MM.1S (cell line): ENCODE results near the gene RFX6.

ENCODE experiments used
- CTCF ChIP-seq: fragments of 300-600 bp; sonication (generic); IDR thresholded peaks from 2 replicates; pipeline ENCODE4 v1.5.1; 2016; ENCODE audit warnings: antibody characterized with exemption, low read length, mixed read lengths
- EZH2 ChIP-seq: fragments of 300-600 bp; sonication (generic); optimal IDR thresholded peaks from 2 replicates; pipeline ENCODE3; 2017; ENCODE audit warnings: low read depth, mild to moderate bottlenecking, antibody characterized with exemption, low read length, mixed read lengths
- EZH2phosphoT487 ChIP-seq: fragments of 300-600 bp; sonication (generic); IDR thresholded peaks from 2 replicates; pipeline ENCODE4 v1.6.1; 2018; ENCODE audit warnings: antibody characterized with exemption, low read length

- TF ChIP-seq CTCF (no peak), EZH2 (no peak), EZH2phosphoT487 (no peak)
Observed at GRCh38 chr6:116883005-116883404, 6.0 kb downstream of the RFX6 start.
